Stimulated activated naive CD4-positive, alpha-beta T cell treated with Interleukin-2 at 50 U/mL for 16 hours (primary cell): Measurements from ENCODE around the gene TMEM272.

ENCODE experiments used
- DNase-seq: peaks from one replicate; lab custom pipeline; 2025; lab: John Stamatoyannopoulos, UW

Gene TMEM272

GRCh38 chr13:51780099-51780498, 64.9 kb downstream of the TMEM272 start:
- DNase-seq = no peak

- DNase-seq = no peak
These were observed 66.6 kb downstream of the TMEM272 start for GRCh38 chr13:51778392-51778791.

- DNase-seq = no peak
These were observed 67.1 kb downstream of the TMEM272 start for GRCh38 chr13:51777921-51778320.

GRCh38 chr13:51776179-51776578, 68.8 kb downstream of the TMEM272 start:
- no peak for DNase-seq

- DNase-seq = no peak
These were observed 71.5 kb downstream of the TMEM272 start for GRCh38 chr13:51773515-51773914.

GRCh38 chr13:51772781-51773180, 72.2 kb downstream of the TMEM272 start:
- DNase-seq = no peak

GRCh38 chr13:51772105-51772455, 72.9 kb downstream of the TMEM272 start:
- no peak for DNase-seq

- DNase-seq = no peak
These were observed 73.4 kb downstream of the TMEM272 start for GRCh38 chr13:51771418-51772104.

GRCh38 chr13:51770681-51771417, 74.1 kb downstream of the TMEM272 start:
- DNase-seq = no peak

- DNase-seq = no peak
These were observed 74.8 kb downstream of the TMEM272 start for GRCh38 chr13:51770160-51770559.

GRCh38 chr13:51769455-51770127, 75.4 kb downstream of the TMEM272 start:
- DNase-seq = no peak

- DNase-seq = no peak
These were observed 76.0 kb downstream of the TMEM272 start for GRCh38 chr13:51768976-51769375.

- DNase-seq = no peak
These were observed 76.5 kb downstream of the TMEM272 start for GRCh38 chr13:51768378-51768921.

GRCh38 chr13:51767100-51767499, 77.9 kb downstream of the TMEM272 start:
- no peak for DNase-seq

- DNase-seq = no peak
These were observed 79.8 kb downstream of the TMEM272 start for GRCh38 chr13:51765142-51765515.

GRCh38 chr13:51764184-51765141, 80.5 kb downstream of the TMEM272 start:
- DNase-seq = peak; percentile 78

GRCh38 chr13:51763486-51763885, 81.5 kb downstream of the TMEM272 start:
- no peak for DNase-seq
